ENCODE results near the gene TXLNA. TPM values are rescaled to one million over a fixed set of nuclear protein-coding genes. Genes with fewer than 3 reads are reported as not detected.

Gene TXLNA
- 54.1 and 56.9 TPM in 2 replicates for total RNA-seq

GRCh38 chr1:32179443-32180185, at the start of gene TXLNA:
TSS of gene TXLNA (plus strand) at chr1:32179675. CDS start at chr1:32180346, 671 bp downstream.

GRCh38 chr1:32200226-32201010, 20.9 kb downstream of the TXLNA start, which contains the start of gene CCDC28B:
TSS of gene CCDC28B (plus strand) at chr1:32200595. CDS start at chr1:32201936, 1,341 bp downstream.

GRCh38 chr1:32205401-32206370, 26.2 kb downstream of the TXLNA start, which contains the start of gene IQCC:
TSS of gene IQCC (plus strand) at chr1:32205671. CDS start at chr1:32205682, 11 bp downstream.

GRCh38 chr1:32208891-32209328, 29.4 kb downstream of the TXLNA start, which contains the start of gene DCDC2B:
TSS of gene DCDC2B (plus strand) at chr1:32209089. CDS start at chr1:32209094, 5 bp downstream.

GRCh38 chr1:32221980-32222755, 42.7 kb downstream of the TXLNA start, which contains the start of the genes EIF3I and TMEM234:
TSS of gene EIF3I (plus strand) at chr1:32222407. CDS start at chr1:32222442, 35 bp downstream.
TSS of gene TMEM234 (minus strand) at chr1:32222353. CDS start at chr1:32222322, 31 bp downstream.

GRCh38 chr1:32246888-32247273, 67.4 kb downstream of the TXLNA start, which contains the start of gene FAM167B:
TSS of gene FAM167B (plus strand) at chr1:32247222. CDS start at chr1:32247422, 200 bp downstream.

Other genes starting within 250 kb of the TXLNA start
- gene PTP4A2, start 241.3 kb upstream of the TXLNA start, total RNA-seq, result 241 and 300 TPM in 2 replicates
- 95.3 and 161 TPM in 2 replicates for gene KHDRBS1, start 165.8 kb upstream of the TXLNA start, total RNA-seq
- gene TMEM39B, start 106.7 kb upstream of the TXLNA start, total RNA-seq, result 7.0 and 10.5 TPM in 2 replicates
- 40.6 and 41.0 TPM in 2 replicates for gene KPNA6, start 71.6 kb upstream of the TXLNA start, total RNA-seq
- 23.9 and 24.6 TPM in 2 replicates for gene CCDC28B, start 20.9 kb downstream of the TXLNA start, total RNA-seq
- 3.2 and 4.6 TPM in 2 replicates for gene IQCC, start 26.0 kb downstream of the TXLNA start, total RNA-seq
- gene DCDC2B, start 29.4 kb downstream of the TXLNA start, total RNA-seq, result not detected in 2 replicates
- 12.4 and 20.0 TPM in 2 replicates for gene TMEM234, start 42.7 kb downstream of the TXLNA start, total RNA-seq
- 255 and 401 TPM in 2 replicates for gene EIF3I, start 42.7 kb downstream of the TXLNA start, total RNA-seq
- gene FAM167B, start 67.5 kb downstream of the TXLNA start, total RNA-seq, result 0.40 TPM in 1 of 2 replicates, not detected in the other
- 0.65 TPM in 1 of 2 replicates, not detected in the other for gene LCK, start 71.6 kb downstream of the TXLNA start, total RNA-seq
- gene HDAC1, start 112.4 kb downstream of the TXLNA start, total RNA-seq, result 66.1 and 120 TPM in 2 replicates
- 121 and 127 TPM in 2 replicates for gene MARCKSL1, start 156.6 kb downstream of the TXLNA start, total RNA-seq
- 1.2 and 3.1 TPM in 2 replicates for gene FAM229A, start 182.8 kb downstream of the TXLNA start, total RNA-seq
- gene TSSK3, start 182.9 kb downstream of the TXLNA start, total RNA-seq, result not detected in 2 replicates
- gene BSDC1, start 214.8 kb downstream of the TXLNA start, total RNA-seq, result 53.8 and 59.6 TPM in 2 replicates